GM12878 (cell line): ENCODE results near the gene JADE1. TPM values are rescaled to one million over a fixed set of nuclear protein-coding genes. Genes with fewer than 3 reads are reported as not detected.
A peak's percentile ranks its signal among the peaks of the same experiment; 100 is the strongest.

Source experiments
- ATAC-seq: fragments of 200-7000 bp; cut with Tn5 transposase; 3 replicates; pipeline ENCODE4 v1.9.1; 2020; ENCODE audit warnings: mild to moderate bottlenecking, moderate library complexity
- BruUV-seq: library from RNA; stranded (reverse); fragments of 400-500 nt; replicated peaks from 2 replicates; lab custom pipeline; 2021; lab: Mats Ljungman, UMichigan
- CTCF ChIA-PET: fragments of 300-600 bp; sonication (Branson Sonifier 250); formaldehyde crosslinking; extraction: SDS; loops from one replicate; lab custom pipeline; 2021; ENCODE audit warnings: inconsistent platforms; lab: Yijun Ruan, JAX
- POLR2A ChIA-PET: fragments of 350-600 bp; formaldehyde crosslinking; extraction: SDS; loops from one replicate; lab custom pipeline; 2021; ENCODE audit warnings: inconsistent platforms; lab: Charles Lee
- RAD21 ChIA-PET: fragments of 300-600 bp; sonication (Branson Sonifier 250); formaldehyde crosslinking; loops from one replicate; lab custom pipeline; 2023; ENCODE audit warnings: antibody characterized with exemption; ENCODE audit not compliant: unreplicated experiment; lab: Charles Lee
- SMC1A ChIA-PET: fragments of 300-600 bp; sonication (Branson Sonifier 250); formaldehyde crosslinking; loops from one replicate; lab custom pipeline; 2023; ENCODE audit not compliant: unreplicated experiment, uncharacterized antibody; lab: Charles Lee
- DNase-seq: peaks from one replicate; pipeline ENCODE4 v3.0.0-alpha.2; 2011; ENCODE audit warnings: low read depth, low spot score
- FAIRE-seq: peaks from 3 replicates; lab custom pipeline; 2011; peaks lifted over from hg19 to GRCh38; lab: Jason Lieb, UNC
- H2AFZ ChIP-seq: 2 replicates; pipeline ENCODE4 v1.6.0; 2011; ENCODE audit warnings: low read depth, low read length, control low read depth; ENCODE audit not compliant: control insufficient read depth
- H3K27ac ChIP-seq: 2 replicates; pipeline ENCODE4 v1.5.1; 2011; ENCODE audit warnings: control low read depth; ENCODE audit not compliant: control insufficient read depth, insufficient read depth
- H3K27me3 ChIP-seq, 2 experiments: replicated peaks in 1 of 2; 2 replicates each; pipeline versions ENCODE4 v1.6.0 to v1.6.1; 2011; ENCODE audit warnings: low read length in 1 of 2; ENCODE audit not compliant: control insufficient read depth in 2 of 2, insufficient read depth in 2 of 2
- H3K36me3 ChIP-seq, 2 experiments: 2 replicates each; pipeline ENCODE4 v1.5.1; 2011; ENCODE audit warnings: low read length in 1 of 2; ENCODE audit not compliant: control insufficient read depth in 2 of 2, insufficient read depth in 2 of 2
- H3K4me1 ChIP-seq: 2 replicates; pipeline ENCODE4 v1.6.1; 2011; ENCODE audit warnings: mild to moderate bottlenecking, low read length, moderate library complexity, mixed read lengths; ENCODE audit not compliant: control insufficient read depth, insufficient read depth
- H3K4me2 ChIP-seq: 2 replicates; pipeline ENCODE4 v1.6.0; 2011; ENCODE audit warnings: control low read depth; ENCODE audit not compliant: control insufficient read depth, insufficient read depth
- H3K4me3 ChIP-seq: fragments of 200-600 bp; sonication (generic); 2 replicates; pipeline ENCODE4 v1.5.1; 2016
- H3K79me2 ChIP-seq: 2 replicates; pipeline ENCODE4 v1.6.0; 2011; ENCODE audit warnings: low read length; ENCODE audit not compliant: control insufficient read depth, insufficient read depth
- H3K9ac ChIP-seq: 2 replicates; pipeline ENCODE4 v1.8.0; 2011; ENCODE audit warnings: low read length, control low read depth, mixed read lengths; ENCODE audit not compliant: control insufficient read depth, insufficient read depth
- H3K9me3 ChIP-seq: replicated peaks from 3 replicates; pipeline ENCODE4 v1.5.1; 2011; ENCODE audit warnings: mild to moderate bottlenecking, low read length; ENCODE audit not compliant: control insufficient read depth, insufficient read depth
- H4K20me1 ChIP-seq: 2 replicates; pipeline ENCODE4 v1.6.0; 2011; ENCODE audit not compliant: control insufficient read depth, insufficient read depth
- BCL3 ChIP-seq: IDR thresholded peaks from 2 replicates; pipeline ENCODE4 v1.6.1; 2011; ENCODE audit warnings: borderline replicate concordance, low read depth, mild to moderate bottlenecking, moderate library complexity, low read length; ENCODE audit not compliant: insufficient read depth, poor library complexity, severe bottlenecking
- CREB1 ChIP-seq: IDR thresholded peaks from 2 replicates; pipeline ENCODE4 v1.6.1; 2012; ENCODE audit warnings: low read depth, mild to moderate bottlenecking, inconsistent platforms
- EGR1 ChIP-seq, 2 experiments: IDR thresholded peaks; 1 replicate in 1 of 2; 2 replicates in 1 of 2; pipeline ENCODE4 v1.6.1; 2011 to 2012; ENCODE audit warnings: low read depth in 2 of 2, low read length in 2 of 2, borderline replicate concordance in 1 of 2, mild to moderate bottlenecking in 1 of 2, moderate library complexity in 1 of 2
- IKZF2 ChIP-seq, 2 experiments: fragments of 450-650 bp; IDR thresholded peaks; 2 replicates each; pipeline ENCODE4 v1.6.1; 2017; ENCODE audit warnings: mild to moderate bottlenecking in 2 of 2, moderate library complexity in 2 of 2
- NKRF ChIP-seq: fragments of 450-650 bp; conservative IDR thresholded peaks from 2 replicates; pipeline ENCODE4 v1.6.1; 2017; ENCODE audit warnings: mild to moderate bottlenecking, moderate library complexity
- POLR2AphosphoS5 ChIP-seq: IDR thresholded peaks from 2 replicates; pipeline ENCODE4 v1.6.1; 2011; ENCODE audit warnings: mild to moderate bottlenecking, low read length, inconsistent platforms
- POU2F2 ChIP-seq: IDR thresholded peaks from 3 replicates; pipeline ENCODE4 v1.6.1; 2011; ENCODE audit warnings: low read depth, mild to moderate bottlenecking, low read length, borderline replicate concordance
- RCOR1 ChIP-seq: conservative IDR thresholded peaks from 2 replicates; pipeline ENCODE4 v1.6.1; 2012; ENCODE audit warnings: low read depth, low read length, improper control_type of control experiment
- SMAD5 ChIP-seq: IDR thresholded peaks from 2 replicates; pipeline ENCODE4 v1.6.1; 2016; ENCODE audit warnings: antibody characterized with exemption, low read depth
- SREBF2 ChIP-seq: IDR thresholded peaks from 2 replicates; pipeline ENCODE4 v1.6.1; 2012; ENCODE audit warnings: mild to moderate bottlenecking, low read length
- USF1 ChIP-seq: IDR thresholded peaks from 2 replicates; pipeline ENCODE4 v1.6.1; 2011; ENCODE audit warnings: borderline replicate concordance, low read depth, mild to moderate bottlenecking, moderate library complexity, mixed read lengths, low read length; ENCODE audit not compliant: insufficient read depth; ENCODE audit errors: extremely low read length
- YY1 ChIP-seq: IDR thresholded peaks from 2 replicates; pipeline ENCODE4 v1.6.1; 2011; ENCODE audit warnings: low read depth, mild to moderate bottlenecking, low read length
- WGBS: methylation state at CpG from one replicate; pipeline ENCODE4 v1.1.6; 2016; ENCODE audit warnings: low lambda C conversion rate; ENCODE audit not compliant: insufficient replicate concordance, insufficient coverage; ENCODE audit errors: missing lambda C conversion rate; 5-methylcytosine and 5-hydroxymethylcytosine counted together
- in situ Hi-C: fragments of 300-500 bp; cut with MboI; formaldehyde crosslinking; loops from 9 replicates; pipeline ENCODE4 v1.14.3; 2018; ENCODE audit warnings: mixed read lengths
- intact Hi-C: fragments of 100-400 bp; cut with micrococcal nuclease; formaldehyde crosslinking; loops from one replicate; pipeline ENCODE4 v1.14.2; 2022; ENCODE audit not compliant: unreplicated experiment
- polyA plus RNA-seq, 11 experiments: library from polyadenylated mRNA; depleted of rRNA in 4 of 11; unstranded in 6 of 11; stranded (reverse) in 5 of 11; fragments of >200 nt; fragmentation: Nextera tagmentation in 4 of 11; fragmentation: Illumina TruSeq in 1 of 11; extraction: Ambion mirVana in 4 of 11; extraction: Trizol in 1 of 11; gene quantifications; 1 replicate in 1 of 11; 2 replicates in 10 of 11; pipeline versions ENCODE4 v1.2.1 to v1.2.3, GENCODE V29; 2011 to 2016; ENCODE audit warnings: inconsistent platforms in 2 of 11, missing spikeins in 2 of 11, low read depth in 1 of 11
- total RNA-seq, 4 experiments: library from RNA; depleted of rRNA in 3 of 4; stranded (reverse); fragments of >200 nt in 3 of 4; fragmentation: Illumina TruSeq in 1 of 4; extraction: Trizol in 1 of 4; gene quantifications; 2 replicates each; pipeline versions ENCODE4 v1.2.1 to v1.2.3, GENCODE V29; 2013 to 2021
- TF ChIP-seq, protein P1 (sequence below): IDR thresholded peaks from 2 replicates; pipeline ENCODE4 v1.6.1; 2012; ENCODE audit warnings: mild to moderate bottlenecking, low read depth, low read length

JADE1 gene
- total and polyA plus RNA-seq, 10 of the 15 experiments (the other 5 are each of a cell fraction or from before 2014, with no cell fraction given) = 5.9 to 27.2 (median 15.8) TPM

DNA sequence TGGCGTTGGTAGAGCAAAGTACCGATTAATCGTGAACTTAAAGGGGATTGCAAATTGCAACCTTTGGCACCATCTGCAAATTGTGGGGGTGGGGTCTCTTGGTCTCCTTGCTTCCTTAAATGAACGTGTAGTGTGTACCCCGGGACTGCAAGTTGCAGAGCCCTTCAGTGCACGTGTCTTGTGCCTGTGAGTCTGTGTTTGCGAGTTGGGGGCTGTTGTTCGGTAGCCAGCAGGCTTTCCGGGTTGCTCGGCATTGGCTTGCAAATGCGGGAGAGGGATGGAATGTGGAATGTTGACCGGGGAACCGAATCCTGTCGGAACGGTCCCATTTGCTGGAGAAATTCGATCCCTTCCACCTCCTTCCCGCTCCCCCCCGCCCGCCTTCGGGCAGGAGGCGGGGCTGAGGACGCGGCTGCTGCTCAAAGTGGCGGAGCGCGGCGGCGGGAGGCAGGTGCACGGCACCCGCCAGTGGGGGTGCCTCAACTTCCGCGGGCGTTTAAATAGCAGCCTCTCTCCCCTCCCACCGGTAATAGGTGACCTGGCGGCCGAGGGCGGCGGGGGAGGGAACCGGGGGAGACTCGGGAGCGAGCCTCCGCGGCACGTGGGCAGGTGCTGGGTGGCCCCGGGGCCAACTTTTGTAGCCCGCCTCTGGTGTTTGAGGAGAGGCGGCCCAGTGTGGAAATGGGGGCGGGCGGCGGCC, 1.5 kb downstream of the JADE1 start:
- no peaks in the 10 kb centered on the region for H3K36me3 ChIP-seq
- H4K20me1 ChIP-seq = no peaks in the 10 kb centered on the region
- peak overlapping the region; percentile 99 for H3K4me3 ChIP-seq
- ChIA-PET POLR2A (interaction anchor here (1.2 to 3.8 kb wide), 8 partner anchors 9 to 282 kb away, joined by 3 to 70 read pairs (median 16); partner anchors contain the start of gene SCLT1), SMC1A (interaction anchor here (1.0 to 5.0 kb wide), 3 partner anchors 13 to 283 kb away, joined by 4 to 76 read pairs (median 17); partner anchors contain the start of gene SCLT1), CTCF (interaction anchor here (1.4 to 4.5 kb wide), 6 partner anchors 12 to 238 kb away, joined by 3 to 66 read pairs (median 20); no protein-coding TSS in a partner anchor), RAD21 (interaction anchor here (1.0 to 4.8 kb wide), 8 partner anchors 13 to 282 kb away, joined by 5 to 111 read pairs (median 23); partner anchors contain the start of gene SCLT1)
- intact Hi-C loops = loop anchor here (1.0 to 5.0 kb wide), 5 partner anchors 52 to 844 kb away; partner anchors contain the start of genes ABHD18, C4orf33, MFSD8 and PGRMC2
- no peaks in the 10 kb centered on the region for H3K27me3 ChIP-seq
- H3K79me2 ChIP-seq = peaks cover 47% of the 10 kb centered on the region
- peak overlapping the region; percentile 93 for H3K9ac ChIP-seq
- H3K27ac ChIP-seq = peak overlapping the region; percentile 97
- DNase-seq (no peak), ATAC-seq (peak; percentile 61), FAIRE-seq (peak; percentile 66)
- H3K4me2 ChIP-seq = peak overlapping the region; percentile 92
- H2AFZ ChIP-seq = peak overlapping the region; percentile 84
- WGBS = 1% methylated on average over 29 of the region's 50 CpGs
- in situ Hi-C loops = loop anchor here (10.0 kb wide), 2 partner anchors 284 to 526 kb away; partner anchors contain the start of genes C4orf33, PGRMC2 and SCLT1
- H3K4me1 ChIP-seq = no peaks in the 10 kb centered on the region
- no peaks in the 10 kb centered on the region for H3K9me3 ChIP-seq
- BruUV-seq = no TSS peak
- TF ChIP-seq SMAD5 = no peak; the same call in 1 of the 2 replicates
- no peak for TF ChIP-seq SREBF2
- peak; percentile 19; the same call in 1 of the 3 replicates for TF ChIP-seq POU2F2
- TF ChIP-seq RCOR1 = no peak
- TF ChIP-seq POLR2AphosphoS5 = no peak; the same call in none of the 2 replicates
- TF ChIP-seq NKRF = peak; percentile 55; the same call in 1 of the 2 replicates
- TF ChIP-seq YY1 = peak; percentile 32; the same call in 1 of the 2 replicates
- TF ChIP-seq USF1 = peak; percentile 61
- peak; percentile 22 for TF ChIP-seq BCL3
- TF ChIP-seq, protein P1, sequence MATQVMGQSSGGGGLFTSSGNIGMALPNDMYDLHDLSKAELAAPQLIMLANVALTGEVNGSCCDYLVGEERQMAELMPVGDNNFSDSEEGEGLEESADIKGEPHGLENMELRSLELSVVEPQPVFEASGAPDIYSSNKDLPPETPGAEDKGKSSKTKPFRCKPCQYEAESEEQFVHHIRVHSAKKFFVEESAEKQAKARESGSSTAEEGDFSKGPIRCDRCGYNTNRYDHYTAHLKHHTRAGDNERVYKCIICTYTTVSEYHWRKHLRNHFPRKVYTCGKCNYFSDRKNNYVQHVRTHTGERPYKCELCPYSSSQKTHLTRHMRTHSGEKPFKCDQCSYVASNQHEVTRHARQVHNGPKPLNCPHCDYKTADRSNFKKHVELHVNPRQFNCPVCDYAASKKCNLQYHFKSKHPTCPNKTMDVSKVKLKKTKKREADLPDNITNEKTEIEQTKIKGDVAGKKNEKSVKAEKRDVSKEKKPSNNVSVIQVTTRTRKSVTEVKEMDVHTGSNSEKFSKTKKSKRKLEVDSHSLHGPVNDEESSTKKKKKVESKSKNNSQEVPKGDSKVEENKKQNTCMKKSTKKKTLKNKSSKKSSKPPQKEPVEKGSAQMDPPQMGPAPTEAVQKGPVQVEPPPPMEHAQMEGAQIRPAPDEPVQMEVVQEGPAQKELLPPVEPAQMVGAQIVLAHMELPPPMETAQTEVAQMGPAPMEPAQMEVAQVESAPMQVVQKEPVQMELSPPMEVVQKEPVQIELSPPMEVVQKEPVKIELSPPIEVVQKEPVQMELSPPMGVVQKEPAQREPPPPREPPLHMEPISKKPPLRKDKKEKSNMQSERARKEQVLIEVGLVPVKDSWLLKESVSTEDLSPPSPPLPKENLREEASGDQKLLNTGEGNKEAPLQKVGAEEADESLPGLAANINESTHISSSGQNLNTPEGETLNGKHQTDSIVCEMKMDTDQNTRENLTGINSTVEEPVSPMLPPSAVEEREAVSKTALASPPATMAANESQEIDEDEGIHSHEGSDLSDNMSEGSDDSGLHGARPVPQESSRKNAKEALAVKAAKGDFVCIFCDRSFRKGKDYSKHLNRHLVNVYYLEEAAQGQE = no peak
- TF ChIP-seq CREB1 = peak; percentile 64
- TF ChIP-seq EGR1 (IDR thresholded peaks at IDR 0.05; ENCODE audit: borderline replicate concordance in 1 of 2, low read depth in 2 of 2, low read length in 2 of 2) = peak in 1 of 2 experiments; percentile 84; a peak in 2 of 3 replicates
- peak; percentile 14 to 46; a peak in 3 of 4 replicates for TF ChIP-seq IKZF2 (IDR thresholded peaks at IDR 0.05)
